WERI-Rb-1 (cell line): ENCODE measurements around the gene PLEKHG3.

Experiments used
- DNase-seq: peaks from one replicate; pipeline ENCODE4 v3.0.0-alpha.2; 2020
- H3K27ac ChIP-seq: fragments of 250-450 bp; sonication (Bioruptor Pico); 2 replicates; pipeline ENCODE4 v1.5.1; 2020; ENCODE audit warnings: mild to moderate bottlenecking, moderate library complexity
- H3K27me3 ChIP-seq: fragments of 250-450 bp; sonication (Bioruptor Pico); 2 replicates; pipeline ENCODE4 v1.5.1; 2021; ENCODE audit warnings: mild to moderate bottlenecking, low read depth, moderate library complexity; ENCODE audit not compliant: insufficient read depth, severe bottlenecking
- H3K36me3 ChIP-seq: fragments of 250-450 bp; sonication (Bioruptor Pico); 2 replicates; pipeline ENCODE4 v1.5.1; 2020; ENCODE audit warnings: mild to moderate bottlenecking, moderate library complexity
- H3K4me3 ChIP-seq: 2 replicates; pipeline ENCODE4 v1.5.1; 2011; ENCODE audit warnings: low read depth, mild to moderate bottlenecking, control low read depth, low read length
- H3K9me3 ChIP-seq: fragments of 250-450 bp; sonication (Bioruptor Pico); 2 replicates; pipeline ENCODE4 v1.5.1; 2021; ENCODE audit warnings: mild to moderate bottlenecking, moderate library complexity; ENCODE audit not compliant: severe bottlenecking
- TF ChIP-seq, protein P1 (sequence below): IDR thresholded peaks from 2 replicates; pipeline ENCODE4 v1.5.1; 2011; ENCODE audit warnings: low read depth, mild to moderate bottlenecking, control low read depth, inconsistent platforms, low read length

PLEKHG3 gene

DNA sequence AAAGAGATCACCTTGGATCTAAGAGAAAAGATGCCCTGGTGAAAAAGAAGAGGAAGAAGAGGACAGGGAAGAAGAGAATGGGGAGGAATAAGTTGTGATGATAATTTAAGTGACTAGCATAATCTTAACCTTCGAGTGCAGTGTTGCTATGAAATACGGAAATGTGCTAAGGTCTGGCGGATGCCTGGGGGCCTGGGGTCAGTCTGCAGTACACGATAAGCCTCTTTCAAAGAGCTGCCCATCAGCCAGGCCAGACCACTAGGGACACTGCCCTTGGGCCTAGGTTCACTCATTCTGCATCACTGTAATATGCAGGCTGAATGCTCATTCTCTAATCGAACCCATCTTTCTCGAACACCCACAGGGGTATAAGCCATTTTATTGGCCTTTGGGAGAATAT is 83.4 kb downstream of the PLEKHG3 start:
- DNase-seq: no peak
- Histone ChIP-seq H3K27ac (no peak overlapping the region), H3K27me3 (no peaks in the 10 kb centered on the region), H3K9me3 (no peaks in the 10 kb centered on the region), H3K36me3 (no peaks in the 10 kb centered on the region; the same call in 1 of the 2 replicates), H3K4me3 (no peak overlapping the region)
- TF ChIP-seq, protein P1, sequence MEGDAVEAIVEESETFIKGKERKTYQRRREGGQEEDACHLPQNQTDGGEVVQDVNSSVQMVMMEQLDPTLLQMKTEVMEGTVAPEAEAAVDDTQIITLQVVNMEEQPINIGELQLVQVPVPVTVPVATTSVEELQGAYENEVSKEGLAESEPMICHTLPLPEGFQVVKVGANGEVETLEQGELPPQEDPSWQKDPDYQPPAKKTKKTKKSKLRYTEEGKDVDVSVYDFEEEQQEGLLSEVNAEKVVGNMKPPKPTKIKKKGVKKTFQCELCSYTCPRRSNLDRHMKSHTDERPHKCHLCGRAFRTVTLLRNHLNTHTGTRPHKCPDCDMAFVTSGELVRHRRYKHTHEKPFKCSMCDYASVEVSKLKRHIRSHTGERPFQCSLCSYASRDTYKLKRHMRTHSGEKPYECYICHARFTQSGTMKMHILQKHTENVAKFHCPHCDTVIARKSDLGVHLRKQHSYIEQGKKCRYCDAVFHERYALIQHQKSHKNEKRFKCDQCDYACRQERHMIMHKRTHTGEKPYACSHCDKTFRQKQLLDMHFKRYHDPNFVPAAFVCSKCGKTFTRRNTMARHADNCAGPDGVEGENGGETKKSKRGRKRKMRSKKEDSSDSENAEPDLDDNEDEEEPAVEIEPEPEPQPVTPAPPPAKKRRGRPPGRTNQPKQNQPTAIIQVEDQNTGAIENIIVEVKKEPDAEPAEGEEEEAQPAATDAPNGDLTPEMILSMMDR: no peak

DNA sequence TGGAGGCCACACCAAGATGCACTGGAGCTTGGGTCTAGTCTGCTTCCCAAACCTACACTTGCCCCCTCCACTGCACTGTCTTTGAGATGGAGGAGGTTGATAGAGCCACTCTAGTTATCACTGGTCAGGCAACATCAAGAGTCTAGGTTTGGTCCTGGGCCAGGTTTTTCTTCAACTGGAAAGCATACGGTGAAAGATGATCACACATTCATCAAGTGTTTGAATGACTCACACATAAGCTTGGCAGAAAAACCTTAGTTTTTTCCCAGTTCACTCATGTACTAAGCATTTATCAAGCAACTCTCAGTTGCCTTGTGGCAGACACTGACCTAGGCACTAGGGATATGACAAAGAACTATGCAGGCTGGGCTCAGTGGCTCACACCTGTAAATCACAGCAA is 84.5 kb downstream of the PLEKHG3 start:
- H3K27me3 ChIP-seq: no peaks in the 10 kb centered on the region
- DNase-seq: no peak
- TF ChIP-seq, protein P1: no peak
- no peaks in the 10 kb centered on the region; the same call in 1 of the 2 replicates for H3K36me3 ChIP-seq
- no peak overlapping the region for H3K4me3 ChIP-seq
- H3K27ac ChIP-seq: no peak overlapping the region
- no peaks in the 10 kb centered on the region for H3K9me3 ChIP-seq

DNA sequence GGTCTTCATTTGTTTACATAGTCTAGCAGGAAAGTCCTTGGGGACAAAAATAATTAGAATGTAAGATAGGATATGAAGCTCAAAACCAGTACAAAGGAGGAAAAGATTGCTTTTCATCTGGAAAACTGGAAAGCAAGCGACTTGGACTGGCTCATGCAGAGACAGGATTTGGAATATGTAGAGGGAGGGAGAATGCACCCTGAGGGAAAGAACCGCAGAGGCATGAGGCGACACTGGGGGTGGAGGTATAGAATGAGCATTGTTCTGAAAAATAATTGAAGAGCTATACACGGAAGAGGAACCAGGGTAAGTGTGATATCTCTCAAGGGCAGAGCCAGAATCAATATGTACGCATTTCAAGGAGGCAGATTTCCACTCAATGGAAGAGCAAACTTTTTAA is 85.5 kb downstream of the PLEKHG3 start:
- TF ChIP-seq, protein P1: no peak
- DNase-seq: no peak
- H3K27ac ChIP-seq: no peak overlapping the region

DNA sequence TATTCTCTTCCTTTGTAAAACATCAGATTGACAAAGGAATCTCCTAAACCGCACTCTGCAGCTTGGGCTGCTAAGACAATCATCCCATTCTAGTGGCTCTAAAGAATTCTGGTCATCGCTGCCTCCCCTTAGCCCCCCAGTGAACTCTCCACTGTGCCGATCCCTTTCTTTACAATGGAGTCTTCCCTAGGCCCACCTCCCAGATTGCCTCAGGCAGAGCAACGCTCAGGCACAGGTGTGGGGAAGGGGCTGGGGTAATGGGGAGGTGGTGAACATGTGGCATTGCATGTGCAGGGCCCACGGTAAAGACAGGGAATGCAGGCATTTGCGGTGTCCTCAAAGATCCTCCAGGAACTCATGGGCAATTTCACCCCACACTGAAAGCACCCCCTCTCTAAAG is 86.3 kb downstream of the PLEKHG3 start:
- Histone ChIP-seq H3K36me3 (no peaks in the 10 kb centered on the region), H3K9me3 (no peaks in the 10 kb centered on the region), H3K27ac (no peak overlapping the region), H3K27me3 (no peaks in the 10 kb centered on the region), H3K4me3 (no peak overlapping the region)
- no peak for DNase-seq
- TF ChIP-seq, protein P1: no peak

More for the DNA sequence above, 85.5 kb downstream of the PLEKHG3 start:
- Histone ChIP-seq H3K36me3 (no peaks in the 10 kb centered on the region), H3K27me3 (no peaks in the 10 kb centered on the region), H3K9me3 (no peaks in the 10 kb centered on the region), H3K4me3 (no peak overlapping the region)

DNA sequence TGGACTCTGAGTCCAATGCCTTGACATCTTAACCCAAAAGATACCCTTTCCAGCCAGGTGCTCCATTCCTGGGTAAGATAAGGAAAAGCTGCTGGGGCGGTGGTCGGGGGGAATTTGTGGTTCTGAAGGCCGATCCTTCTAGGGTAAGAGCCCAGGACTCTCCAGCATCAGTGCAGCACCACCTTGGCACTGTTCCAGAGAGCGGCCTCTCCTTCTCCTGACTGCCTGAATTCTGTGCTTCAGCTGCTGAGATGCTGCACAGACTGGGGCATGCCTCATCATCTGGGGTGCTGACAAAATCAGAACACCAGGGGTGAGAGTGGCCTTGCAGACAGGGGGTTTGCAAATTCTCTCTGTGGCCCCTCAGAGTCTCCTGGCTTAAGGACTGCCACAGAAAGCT is 88.0 kb downstream of the PLEKHG3 start:
- Histone ChIP-seq H3K4me3 (no peak overlapping the region), H3K27me3 (no peaks in the 10 kb centered on the region), H3K27ac (no peak overlapping the region), H3K36me3 (no peaks in the 10 kb centered on the region), H3K9me3 (no peaks in the 10 kb centered on the region)
- no peak for DNase-seq
- TF ChIP-seq, protein P1: no peak

DNA sequence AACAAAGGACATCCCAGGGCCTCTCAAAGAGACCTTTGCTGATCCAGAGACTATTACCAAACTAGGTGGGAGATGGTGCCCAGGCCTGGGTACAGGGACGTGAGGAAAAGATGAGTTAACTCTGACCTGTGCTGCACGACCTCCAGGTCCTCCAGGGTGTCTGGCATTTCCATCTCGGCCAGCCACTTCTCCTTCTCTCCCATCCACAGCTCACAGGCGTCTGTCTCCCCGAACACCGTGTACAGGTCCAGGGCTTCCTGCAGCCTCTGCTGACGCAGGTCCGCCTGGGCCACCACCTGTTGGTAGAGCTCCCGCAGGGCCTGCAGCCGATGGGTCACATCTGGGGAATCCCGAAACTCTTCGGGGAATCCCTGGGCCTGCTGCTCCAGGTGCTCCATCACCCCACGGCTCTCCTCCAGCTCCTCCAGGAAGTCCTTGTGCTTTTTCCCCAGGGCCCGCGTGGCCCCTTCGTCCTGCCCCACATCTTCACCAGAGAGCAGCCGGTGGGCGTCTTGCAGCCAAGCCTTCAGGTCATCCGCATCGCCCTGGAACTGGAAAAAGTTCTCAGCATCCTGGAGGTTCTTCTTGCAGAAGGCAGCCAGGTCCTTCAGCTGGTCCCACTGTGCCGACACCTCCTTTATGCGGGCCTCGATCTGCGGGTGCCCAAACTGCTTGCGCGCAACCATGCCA is 88.8 kb downstream of the PLEKHG3 start:
- H3K4me3 ChIP-seq: no peak overlapping the region
- TF ChIP-seq, protein P1: no peak
- DNase-seq: no peak
- H3K27ac ChIP-seq: no peak overlapping the region
- no peaks in the 10 kb centered on the region for H3K36me3 ChIP-seq
- H3K9me3 ChIP-seq: no peaks in the 10 kb centered on the region
- H3K27me3 ChIP-seq: no peaks in the 10 kb centered on the region
